Measurements from ENCODE around the gene ZNF672. TPM values are rescaled to one million over a fixed set of nuclear protein-coding genes. Genes with fewer than 3 reads are reported as not detected.

The ZNF672 gene
- total and polyA plus RNA-seq, 2 of the 13 experiments (the other 11 are each of a cell fraction or from before 2014, with no cell fraction given), result 17.2 to 22.9 TPM

DNA sequence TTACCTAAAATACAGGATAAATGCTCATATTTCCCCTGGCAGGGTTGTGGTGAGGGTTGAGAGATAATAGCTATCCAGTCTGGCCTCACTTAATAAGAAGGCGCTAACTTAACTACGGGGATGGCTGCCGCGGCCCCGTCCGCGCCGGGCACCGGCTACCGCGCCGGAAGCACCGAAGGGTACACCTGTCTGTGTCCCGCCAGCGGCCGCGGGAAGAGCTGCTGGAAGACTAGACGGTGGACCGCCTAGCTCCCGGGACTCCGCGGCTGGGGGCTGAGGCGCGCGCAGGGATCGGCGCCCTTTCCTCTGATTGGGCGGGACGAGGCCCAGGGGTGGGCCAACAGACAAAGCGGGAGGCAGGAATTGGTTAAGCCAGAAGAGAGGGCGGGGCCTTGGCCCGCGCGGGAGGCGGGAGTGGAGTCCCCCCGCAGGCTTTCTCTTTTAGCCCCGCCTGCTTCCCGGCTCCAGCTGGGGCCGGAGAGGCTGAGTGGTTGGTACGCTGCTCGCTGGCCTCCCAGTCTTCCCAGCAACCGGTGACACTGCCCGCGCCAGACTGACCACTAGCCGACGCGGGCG lies at the start of gene ZNF672 (continued):
- TF ChIP-seq, protein P1, sequence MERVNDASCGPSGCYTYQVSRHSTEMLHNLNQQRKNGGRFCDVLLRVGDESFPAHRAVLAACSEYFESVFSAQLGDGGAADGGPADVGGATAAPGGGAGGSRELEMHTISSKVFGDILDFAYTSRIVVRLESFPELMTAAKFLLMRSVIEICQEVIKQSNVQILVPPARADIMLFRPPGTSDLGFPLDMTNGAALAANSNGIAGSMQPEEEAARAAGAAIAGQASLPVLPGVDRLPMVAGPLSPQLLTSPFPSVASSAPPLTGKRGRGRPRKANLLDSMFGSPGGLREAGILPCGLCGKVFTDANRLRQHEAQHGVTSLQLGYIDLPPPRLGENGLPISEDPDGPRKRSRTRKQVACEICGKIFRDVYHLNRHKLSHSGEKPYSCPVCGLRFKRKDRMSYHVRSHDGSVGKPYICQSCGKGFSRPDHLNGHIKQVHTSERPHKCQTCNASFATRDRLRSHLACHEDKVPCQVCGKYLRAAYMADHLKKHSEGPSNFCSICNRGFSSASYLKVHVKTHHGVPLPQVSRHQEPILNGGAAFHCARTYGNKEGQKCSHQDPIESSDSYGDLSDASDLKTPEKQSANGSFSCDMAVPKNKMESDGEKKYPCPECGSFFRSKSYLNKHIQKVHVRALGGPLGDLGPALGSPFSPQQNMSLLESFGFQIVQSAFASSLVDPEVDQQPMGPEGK (CRISPR knock-in tag; IDR thresholded peaks at IDR 0.05), result peak; percentile 62; the same call in 1 of the 2 replicates
- TF ChIP-seq HOXD1 (CRISPR knock-in tag; IDR thresholded peaks at IDR 0.05), result no peak; the same call in 1 of the 2 replicates
- 0 out of 2 replicates have a peak, but pooled peaks have one; percentile 33 for TF ChIP-seq RAD21 (CRISPR knock-in tag; IDR thresholded peaks at IDR 0.05)
- TF ChIP-seq SKI (IDR thresholded peaks at IDR 0.05; ENCODE audit: partially characterized antibody), result peak; percentile 60
- TF ChIP-seq TRIM24 (CRISPR knock-in tag; IDR thresholded peaks at IDR 0.05), result no peak
- TF ChIP-seq JUNB (CRISPR knock-in tag; IDR thresholded peaks at IDR 0.05; ENCODE audit: borderline replicate concordance), result no peak
- TF ChIP-seq ZNF552 (CRISPR knock-in tag; IDR thresholded peaks at IDR 0.05; ENCODE audit: borderline replicate concordance), result peak; percentile 54; the same call in 1 of the 2 replicates
- TF ChIP-seq, protein P2, sequence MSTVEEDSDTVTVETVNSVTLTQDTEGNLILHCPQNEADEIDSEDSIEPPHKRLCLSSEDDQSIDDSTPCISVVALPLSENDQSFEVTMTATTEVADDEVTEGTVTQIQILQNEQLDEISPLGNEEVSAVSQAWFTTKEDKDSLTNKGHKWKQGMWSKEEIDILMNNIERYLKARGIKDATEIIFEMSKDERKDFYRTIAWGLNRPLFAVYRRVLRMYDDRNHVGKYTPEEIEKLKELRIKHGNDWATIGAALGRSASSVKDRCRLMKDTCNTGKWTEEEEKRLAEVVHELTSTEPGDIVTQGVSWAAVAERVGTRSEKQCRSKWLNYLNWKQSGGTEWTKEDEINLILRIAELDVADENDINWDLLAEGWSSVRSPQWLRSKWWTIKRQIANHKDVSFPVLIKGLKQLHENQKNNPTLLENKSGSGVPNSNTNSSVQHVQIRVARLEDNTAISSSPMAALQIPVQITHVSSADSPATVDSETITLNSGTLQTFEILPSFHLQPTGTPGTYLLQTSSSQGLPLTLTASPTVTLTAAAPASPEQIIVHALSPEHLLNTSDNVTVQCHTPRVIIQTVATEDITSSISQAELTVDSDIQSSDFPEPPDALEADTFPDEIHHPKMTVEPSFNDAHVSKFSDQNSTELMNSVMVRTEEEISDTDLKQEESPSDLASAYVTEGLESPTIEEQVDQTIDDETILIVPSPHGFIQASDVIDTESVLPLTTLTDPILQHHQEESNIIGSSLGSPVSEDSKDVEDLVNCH (CRISPR knock-in tag; IDR thresholded peaks at IDR 0.05), result no peak
- TF ChIP-seq, protein P3, sequence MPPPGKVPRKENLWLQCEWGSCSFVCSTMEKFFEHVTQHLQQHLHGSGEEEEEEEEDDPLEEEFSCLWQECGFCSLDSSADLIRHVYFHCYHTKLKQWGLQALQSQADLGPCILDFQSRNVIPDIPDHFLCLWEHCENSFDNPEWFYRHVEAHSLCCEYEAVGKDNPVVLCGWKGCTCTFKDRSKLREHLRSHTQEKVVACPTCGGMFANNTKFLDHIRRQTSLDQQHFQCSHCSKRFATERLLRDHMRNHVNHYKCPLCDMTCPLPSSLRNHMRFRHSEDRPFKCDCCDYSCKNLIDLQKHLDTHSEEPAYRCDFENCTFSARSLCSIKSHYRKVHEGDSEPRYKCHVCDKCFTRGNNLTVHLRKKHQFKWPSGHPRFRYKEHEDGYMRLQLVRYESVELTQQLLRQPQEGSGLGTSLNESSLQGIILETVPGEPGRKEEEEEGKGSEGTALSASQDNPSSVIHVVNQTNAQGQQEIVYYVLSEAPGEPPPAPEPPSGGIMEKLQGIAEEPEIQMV (CRISPR knock-in tag; IDR thresholded peaks at IDR 0.05; ENCODE audit: low read depth), result no peak
- TF ChIP-seq ZNF558 (CRISPR knock-in tag; IDR thresholded peaks at IDR 0.05; ENCODE audit: borderline replicate concordance), result peak; percentile 68; the same call in 1 of the 2 replicates
- no peak for TF ChIP-seq ZNF510 (CRISPR knock-in tag; IDR thresholded peaks at IDR 0.05; ENCODE audit: low read depth)
- no peak for TF ChIP-seq PITX1 (CRISPR knock-in tag; IDR thresholded peaks at IDR 0.05)
- no peak for TF ChIP-seq SOX6 (IDR thresholded peaks at IDR 0.05)
- no peak for TF ChIP-seq SOX6 (CRISPR knock-in tag; IDR thresholded peaks at IDR 0.05)
- TF ChIP-seq NFYC (CRISPR knock-in tag; IDR thresholded peaks at IDR 0.05), result peak; percentile 92
- peak; percentile 99 for TF ChIP-seq RFXAP (CRISPR knock-in tag; IDR thresholded peaks at IDR 0.05; ENCODE audit: borderline replicate concordance)
- TF ChIP-seq, protein P4, sequence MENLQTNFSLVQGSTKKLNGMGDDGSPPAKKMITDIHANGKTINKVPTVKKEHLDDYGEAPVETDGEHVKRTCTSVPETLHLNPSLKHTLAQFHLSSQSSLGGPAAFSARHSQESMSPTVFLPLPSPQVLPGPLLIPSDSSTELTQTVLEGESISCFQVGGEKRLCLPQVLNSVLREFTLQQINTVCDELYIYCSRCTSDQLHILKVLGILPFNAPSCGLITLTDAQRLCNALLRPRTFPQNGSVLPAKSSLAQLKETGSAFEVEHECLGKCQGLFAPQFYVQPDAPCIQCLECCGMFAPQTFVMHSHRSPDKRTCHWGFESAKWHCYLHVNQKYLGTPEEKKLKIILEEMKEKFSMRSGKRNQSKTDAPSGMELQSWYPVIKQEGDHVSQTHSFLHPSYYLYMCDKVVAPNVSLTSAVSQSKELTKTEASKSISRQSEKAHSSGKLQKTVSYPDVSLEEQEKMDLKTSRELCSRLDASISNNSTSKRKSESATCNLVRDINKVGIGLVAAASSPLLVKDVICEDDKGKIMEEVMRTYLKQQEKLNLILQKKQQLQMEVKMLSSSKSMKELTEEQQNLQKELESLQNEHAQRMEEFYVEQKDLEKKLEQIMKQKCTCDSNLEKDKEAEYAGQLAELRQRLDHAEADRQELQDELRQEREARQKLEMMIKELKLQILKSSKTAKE (CRISPR knock-in tag; IDR thresholded peaks at IDR 0.05; ENCODE audit: borderline replicate concordance), result no peak
- no peak for TF ChIP-seq TCF12 (IDR thresholded peaks at IDR 0.05)
- TF ChIP-seq TCF12 (CRISPR knock-in tag; IDR thresholded peaks at IDR 0.05), result 0 out of 2 replicates have a peak, but pooled peaks have one; percentile 31
- TF ChIP-seq, protein P5, sequence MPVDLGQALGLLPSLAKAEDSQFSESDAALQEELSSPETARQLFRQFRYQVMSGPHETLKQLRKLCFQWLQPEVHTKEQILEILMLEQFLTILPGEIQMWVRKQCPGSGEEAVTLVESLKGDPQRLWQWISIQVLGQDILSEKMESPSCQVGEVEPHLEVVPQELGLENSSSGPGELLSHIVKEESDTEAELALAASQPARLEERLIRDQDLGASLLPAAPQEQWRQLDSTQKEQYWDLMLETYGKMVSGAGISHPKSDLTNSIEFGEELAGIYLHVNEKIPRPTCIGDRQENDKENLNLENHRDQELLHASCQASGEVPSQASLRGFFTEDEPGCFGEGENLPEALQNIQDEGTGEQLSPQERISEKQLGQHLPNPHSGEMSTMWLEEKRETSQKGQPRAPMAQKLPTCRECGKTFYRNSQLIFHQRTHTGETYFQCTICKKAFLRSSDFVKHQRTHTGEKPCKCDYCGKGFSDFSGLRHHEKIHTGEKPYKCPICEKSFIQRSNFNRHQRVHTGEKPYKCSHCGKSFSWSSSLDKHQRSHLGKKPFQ (CRISPR knock-in tag; IDR thresholded peaks at IDR 0.05; ENCODE audit: insufficient replicate concordance), result no peak
- no peak for TF ChIP-seq ZNF616 (CRISPR knock-in tag; IDR thresholded peaks at IDR 0.05; ENCODE audit: low read depth)

Data from HepG2 (cell line).